Transverse colon (tissue), 4 donors: Measurements from ENCODE around the gene ARNT2. TPM values are rescaled to one million over a fixed set of nuclear protein-coding genes. Genes with fewer than 3 reads are reported as not detected.
"Not testable (repeated sequence)": the region's sequence is repeated elsewhere in the genome, so short reads cannot be mapped to it uniquely, and the experiment has no call there.

ENCODE experiments used
- DNase-seq: peaks from one replicate; pipeline ENCODE4 v3.0.0-alpha.2; 2019
- H3K27ac ChIP-seq, 4 donors: fragments of 200-600 bp; sonication (generic); 2 replicates each; pipeline ENCODE4 v1.5.1; 2016 to 2018; ENCODE audit warnings: inconsistent platforms in 4 of 4
- H3K27me3 ChIP-seq: fragments of 200-600 bp; sonication (generic); 2 replicates; pipeline ENCODE4 v1.5.1; 2017; ENCODE audit warnings: inconsistent platforms
- H3K36me3 ChIP-seq, 4 donors: fragments of 200-600 bp; sonication (generic); 2 replicates each; pipeline ENCODE4 v1.5.1; 2017 to 2019; ENCODE audit warnings: inconsistent platforms in 4 of 4
- H3K4me1 ChIP-seq, 4 donors: fragments of 200-600 bp; sonication (generic); 2 replicates each; pipeline ENCODE4 v1.5.1; 2017 to 2020; ENCODE audit warnings: inconsistent platforms in 4 of 4
- H3K4me3 ChIP-seq, 4 donors: fragments of 200-600 bp; sonication (generic); 1 replicate in 1 of 4; 2 replicates in 3 of 4; pipeline versions ENCODE4 v1.5.1 to v1.6.1; 2017 to 2019; ENCODE audit warnings: inconsistent platforms in 4 of 4
- H3K9me3 ChIP-seq, 2 donors: fragments of 200-600 bp; sonication (generic); 2 replicates each; pipeline ENCODE4 v1.5.1; 2017 to 2019; ENCODE audit warnings: inconsistent platforms in 2 of 2
- CTCF ChIP-seq, 5 experiments: fragments of 200-600 bp in 3 of 5; fragments of 450-650 bp in 2 of 5; sonication (generic) in 3 of 5; IDR thresholded peaks; 1 replicate in 2 of 5; 2 replicates in 3 of 5; pipeline ENCODE4 v1.5.1; 2016 to 2017; ENCODE audit warnings: antibody characterized with exemption in 5 of 5, inconsistent platforms in 3 of 5, mild to moderate bottlenecking in 2 of 5, moderate library complexity in 1 of 5
- EP300 ChIP-seq: sonication (generic); formaldehyde crosslinking; IDR thresholded peaks from one replicate; pipeline ENCODE4 v1.6.1; 2017; ENCODE audit warnings: antibody characterized with exemption, low read depth
- POLR2A ChIP-seq: fragments of 450-650 bp; IDR thresholded peaks from one replicate; pipeline ENCODE4 v1.6.1; 2016; ENCODE audit warnings: antibody characterized with exemption, mild to moderate bottlenecking, moderate library complexity
- POLR2AphosphoS5 ChIP-seq, 3 donors: sonication (generic); formaldehyde crosslinking; IDR thresholded peaks; one replicate each; pipeline ENCODE4 v1.6.1; 2016; ENCODE audit warnings: antibody characterized with exemption in 3 of 3
- WGBS, 2 donors: methylation state at CpG; one replicate each; pipeline ENCODE4 v1.1.5; 2018; ENCODE audit warnings: low coverage in 1 of 2; 5-methylcytosine and 5-hydroxymethylcytosine counted together
- in situ Hi-C, 4 donors: fragments of 200-750 bp; cut with MboI; loops; one replicate each; pipeline versions ENCODE4 v1.15.0 to v1.15.1; 2017; ENCODE audit warnings: low sequenced_read_pairs in 3 of 4, low pct_ligation_motif_present in 1 of 4, low pct_unique_long_range_greater_than_20kb in 1 of 4
- intact Hi-C: fragments of 100-400 bp; cut with DNase I; formaldehyde crosslinking; loops from one replicate; pipeline ENCODE4 v1.15.1; 2023; ENCODE audit warnings: low total_unique reads
- total RNA-seq, 4 donors: library from RNA; depleted of rRNA; stranded (reverse); fragments of >200 nt; gene quantifications; one replicate each; pipeline ENCODE4 v1.1.0, GENCODE V29; 2016

Gene ARNT2
- total RNA-seq, 4 donors from 2014 or later, result 1.9 to 4.0 (median 2.5) TPM; not detected in 1

- no peaks in the 10 kb centered on the region for H3K27me3 ChIP-seq
- H3K9me3 ChIP-seq, result no peaks in the 10 kb centered on the region
- TF ChIP-seq POLR2AphosphoS5 (IDR thresholded peaks at IDR 0.05), result no peak
- TF ChIP-seq POLR2A, result no peak
- TF ChIP-seq CTCF (IDR thresholded peaks at IDR 0.05), result no peak
- no peak for TF ChIP-seq EP300
- H3K4me3 ChIP-seq, result no peak overlapping the region
- 65 to 100% methylated on average over 1 to 4 of the region's 4 CpGs for WGBS, 2 donors
- intact Hi-C loops (no loop called here), in situ Hi-C loops (no loop called here)
- H3K4me1 ChIP-seq, result peaks cover 0 to 5% (median 0%) of the 10 kb centered on the region in 4 donors
- H3K36me3 ChIP-seq, result no peaks in the 10 kb centered on the region
- H3K27ac ChIP-seq, result no peak overlapping the region
- DNase-seq, result no peak
Observed at GRCh38 chr15:80508783-80509182, 104.6 kb downstream of the ARNT2 start.

- no peak for DNase-seq
- no peak overlapping the region for H3K4me3 ChIP-seq
- peaks cover 0 to 5% (median 0%) of the 10 kb centered on the region in 4 donors for H3K4me1 ChIP-seq
- intact Hi-C loops (no loop called here), in situ Hi-C loops (no loop called here)
- H3K36me3 ChIP-seq, result no peaks in the 10 kb centered on the region
- no peaks in the 10 kb centered on the region for H3K9me3 ChIP-seq
- 78 to 85% methylated on average over 5 of the region's 5 CpGs for WGBS, 2 donors
- no peaks in the 10 kb centered on the region for H3K27me3 ChIP-seq
- no peak for TF ChIP-seq POLR2AphosphoS5 (IDR thresholded peaks at IDR 0.05)
- no peak overlapping the region for H3K27ac ChIP-seq
Observed at GRCh38 chr15:80509800-80510199, 105.6 kb downstream of the ARNT2 start.

- in situ Hi-C loops, H3K27me3 ChIP-seq, H3K9me3 ChIP-seq, H3K4me3 ChIP-seq, H3K36me3 ChIP-seq, H3K4me1 ChIP-seq, DNase-seq, H3K27ac ChIP-seq, intact Hi-C loops: not testable (repeated sequence)
- 93 to 96% methylated on average over 4 of the region's 4 CpGs for WGBS, 2 donors
Observed at GRCh38 chr15:80510985-80511384, 106.8 kb downstream of the ARNT2 start.

- DNase-seq, result no peak
- TF ChIP-seq POLR2A (no peak), POLR2AphosphoS5 (IDR thresholded peaks at IDR 0.05) (no peak), EP300 (no peak), CTCF (IDR thresholded peaks at IDR 0.05) (no peak)
- H3K27me3 ChIP-seq, result no peaks in the 10 kb centered on the region
- no peaks in the 10 kb centered on the region for H3K4me1 ChIP-seq
- WGBS, 2 donors, result 81 to 93% methylated on average over 3 to 4 of the region's 4 CpGs
- H3K36me3 ChIP-seq, result no peaks in the 10 kb centered on the region
- H3K9me3 ChIP-seq, result no peaks in the 10 kb centered on the region
- H3K4me3 ChIP-seq, result no peak overlapping the region
- intact Hi-C loops, result no loop called here
- in situ Hi-C loops, result no loop called here
- H3K27ac ChIP-seq, result no peak overlapping the region
Observed at GRCh38 chr15:80512726-80513660, 108.8 kb downstream of the ARNT2 start.

- no peak for DNase-seq
- no peaks in the 10 kb centered on the region for H3K36me3 ChIP-seq
- intact Hi-C loops, result no loop called here
- H3K27me3 ChIP-seq, result no peaks in the 10 kb centered on the region
- no peak overlapping the region for H3K4me3 ChIP-seq
- in situ Hi-C loops, result no loop called here
- no peak for TF ChIP-seq EP300
- no peak for TF ChIP-seq POLR2AphosphoS5 (IDR thresholded peaks at IDR 0.05)
- TF ChIP-seq POLR2A, result no peak
- TF ChIP-seq CTCF (IDR thresholded peaks at IDR 0.05), result no peak
- H3K9me3 ChIP-seq, result no peaks in the 10 kb centered on the region
- H3K27ac ChIP-seq, result no peak overlapping the region
- H3K4me1 ChIP-seq, result no peaks in the 10 kb centered on the region
- 85 to 95% methylated on average over 2 to 10 of the region's 10 CpGs for whole genome bisulfite sequencing, 2 donors
Observed at GRCh38 chr15:80514071-80514780, 110.0 kb downstream of the ARNT2 start.
